HG02973 (cell line): ENCODE data around the gene LRRC4.

Source experiments
- ATAC-seq: cut with Tn5 transposase; IDR thresholded peaks from one replicate; pipeline ENCODE4 v1.9.1; 2021; ENCODE audit warnings: moderate library complexity; ENCODE audit not compliant: unreplicated experiment

The LRRC4 gene

GRCh38 chr7:128032605-128033235, 1.5 kb upstream of the LRRC4 start:
- peak; percentile 0 for ATAC-seq

GRCh38 chr7:128031901-128032604, 816 bp upstream of the LRRC4 start:
- peak; percentile 77 for ATAC-seq

- no peak for ATAC-seq
Measured at GRCh38 chr7:128030263-128030653, 979 bp downstream of the LRRC4 start.

GRCh38 chr7:128029405-128029995, 1.7 kb downstream of the LRRC4 start:
- ATAC-seq: no peak

GRCh38 chr7:128027485-128027980, 3.7 kb downstream of the LRRC4 start:
- ATAC-seq: no peak

- no peak for ATAC-seq
Measured at GRCh38 chr7:128026551-128026950, 4.7 kb downstream of the LRRC4 start.

GRCh38 chr7:128025819-128026218, 5.4 kb downstream of the LRRC4 start:
- ATAC-seq: no peak

GRCh38 chr7:128025380-128025779, 5.9 kb downstream of the LRRC4 start:
- ATAC-seq: no peak

- ATAC-seq: no peak
Measured at GRCh38 chr7:128024151-128024550, 7.1 kb downstream of the LRRC4 start.

GRCh38 chr7:128022631-128023532, 8.4 kb downstream of the LRRC4 start:
- ATAC-seq: no peak

- no peak for ATAC-seq
Measured at GRCh38 chr7:128021366-128021765, 9.9 kb downstream of the LRRC4 start.

GRCh38 chr7:128020159-128020558, 11.1 kb downstream of the LRRC4 start:
- no peak for ATAC-seq

- ATAC-seq: no peak
Measured at GRCh38 chr7:128019288-128019687, 11.9 kb downstream of the LRRC4 start.

- no peak for ATAC-seq
Measured at GRCh38 chr7:128017862-128018845, 13.1 kb downstream of the LRRC4 start.

GRCh38 chr7:128017460-128017859, 13.8 kb downstream of the LRRC4 start:
- no peak for ATAC-seq

- ATAC-seq: no peak
Measured at GRCh38 chr7:128014811-128015210, 16.4 kb downstream of the LRRC4 start.

GRCh38 chr7:128011131-128011661, 20.0 kb downstream of the LRRC4 start:
- no peak for ATAC-seq

GRCh38 chr7:128010391-128011127, 20.7 kb downstream of the LRRC4 start:
- ATAC-seq: no peak

GRCh38 chr7:128008744-128009143, 22.5 kb downstream of the LRRC4 start:
- ATAC-seq: no peak
